NCI-H1092 treated with DMSO at 0.1 percent for 48 hours (cell line): ENCODE data around the gene RNPS1.

Experiments
- DNase-seq: peaks from one replicate; lab custom pipeline; 2025; lab: John Stamatoyannopoulos, UW

The RNPS1 gene, protein sequence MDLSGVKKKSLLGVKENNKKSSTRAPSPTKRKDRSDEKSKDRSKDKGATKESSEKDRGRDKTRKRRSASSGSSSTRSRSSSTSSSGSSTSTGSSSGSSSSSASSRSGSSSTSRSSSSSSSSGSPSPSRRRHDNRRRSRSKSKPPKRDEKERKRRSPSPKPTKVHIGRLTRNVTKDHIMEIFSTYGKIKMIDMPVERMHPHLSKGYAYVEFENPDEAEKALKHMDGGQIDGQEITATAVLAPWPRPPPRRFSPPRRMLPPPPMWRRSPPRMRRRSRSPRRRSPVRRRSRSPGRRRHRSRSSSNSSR

GRCh38 chr16:2267913-2268666, at the start of gene RNPS1:
Gene RNPS1, minus strand, starts transcription at chr16:2268126. Its CDS starts 3,483 bp downstream, at chr16:2264643.
- DNase-seq: peak; percentile 95

GRCh38 chr16:2317231-2318020, 49.5 kb upstream of the RNPS1 start:
- DNase-seq: no peak

DNA sequence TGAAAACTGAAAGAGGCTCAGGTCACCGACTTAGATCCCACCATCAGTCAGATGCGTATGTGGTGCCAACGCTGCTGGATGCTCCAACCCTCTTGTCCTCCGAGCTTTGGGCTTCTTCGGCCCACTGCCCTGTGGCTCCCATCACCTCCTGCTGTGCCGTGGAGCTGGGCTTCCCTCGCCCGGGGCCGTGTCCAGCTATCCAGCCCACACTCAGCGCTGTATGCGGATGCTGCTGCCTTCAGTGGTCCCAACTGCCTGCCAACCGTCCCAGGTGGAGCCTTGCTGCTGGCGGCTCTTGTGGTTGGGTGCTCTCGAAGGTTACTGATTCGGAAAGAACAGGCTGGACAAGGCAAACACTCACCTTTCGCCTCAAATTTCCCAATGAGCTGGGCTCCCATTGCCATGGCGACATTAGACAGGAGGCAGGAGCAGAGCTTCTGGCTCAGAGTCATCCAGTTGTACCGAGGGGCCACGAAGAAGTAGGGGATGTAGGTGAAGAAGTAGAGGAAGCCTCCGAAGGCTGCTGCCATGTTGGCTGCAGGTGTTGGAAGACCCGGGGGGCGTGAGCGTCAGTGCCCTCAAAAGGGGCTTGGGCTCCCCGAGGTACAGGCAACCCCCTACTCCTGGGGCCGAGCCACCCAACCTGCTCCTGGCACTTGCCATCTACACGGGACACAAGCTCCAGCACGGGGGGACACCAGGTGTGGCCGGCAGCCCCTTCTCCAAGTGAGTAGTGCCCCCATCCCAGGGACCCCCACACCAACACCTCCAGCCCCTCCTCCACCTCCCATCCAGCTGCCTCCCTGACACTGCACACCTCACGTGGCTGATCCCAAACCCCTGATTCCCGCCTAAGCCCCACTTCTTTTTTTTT, 40.4 kb upstream of the RNPS1 start:
- DNase-seq: no peak

DNA sequence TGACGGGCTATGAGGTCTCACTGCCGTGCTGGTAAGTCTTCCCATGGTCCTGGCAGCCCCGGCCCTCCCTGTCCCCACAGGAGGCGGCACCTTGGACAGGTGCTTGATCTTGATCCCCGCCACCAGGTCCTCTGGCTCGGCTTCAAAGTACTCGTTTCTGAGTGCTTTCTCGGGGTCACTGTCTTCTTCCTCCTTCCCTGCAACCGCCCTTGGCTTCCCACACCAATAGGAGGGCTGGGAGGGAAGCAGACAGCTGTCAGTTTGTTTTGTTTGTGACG, 31.9 kb upstream of the RNPS1 start:
- no peak for DNase-seq

- no peak for DNase-seq
Observed at GRCh38 chr16:2299121-2299914, 31.4 kb upstream of the RNPS1 start.

DNA sequence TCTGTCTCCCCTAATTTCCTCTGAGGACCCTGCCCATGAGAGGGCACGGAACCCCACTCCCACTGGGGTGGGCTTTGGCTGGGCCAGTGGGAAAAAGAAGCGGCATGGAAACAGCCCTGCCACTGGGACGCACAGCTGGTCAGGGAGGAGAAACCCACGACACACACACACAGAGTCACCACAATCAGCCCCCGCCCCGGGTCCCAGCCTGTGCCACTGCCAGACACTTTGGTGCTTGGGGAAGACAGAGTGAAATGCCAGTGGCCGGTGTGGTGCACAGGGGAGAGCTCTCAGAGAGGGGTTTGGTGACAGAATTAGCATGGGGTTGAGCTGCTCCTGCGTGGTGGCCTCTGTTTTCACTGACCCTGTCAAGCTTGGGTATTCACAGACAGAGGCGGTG, 30.7 kb upstream of the RNPS1 start:
- no peak for DNase-seq

- DNase-seq: no peak
Observed at GRCh38 chr16:2297506-2297860, 29.6 kb upstream of the RNPS1 start.

GRCh38 chr16:2296661-2297505, 29.0 kb upstream of the RNPS1 start:
- DNase-seq: no peak

DNA sequence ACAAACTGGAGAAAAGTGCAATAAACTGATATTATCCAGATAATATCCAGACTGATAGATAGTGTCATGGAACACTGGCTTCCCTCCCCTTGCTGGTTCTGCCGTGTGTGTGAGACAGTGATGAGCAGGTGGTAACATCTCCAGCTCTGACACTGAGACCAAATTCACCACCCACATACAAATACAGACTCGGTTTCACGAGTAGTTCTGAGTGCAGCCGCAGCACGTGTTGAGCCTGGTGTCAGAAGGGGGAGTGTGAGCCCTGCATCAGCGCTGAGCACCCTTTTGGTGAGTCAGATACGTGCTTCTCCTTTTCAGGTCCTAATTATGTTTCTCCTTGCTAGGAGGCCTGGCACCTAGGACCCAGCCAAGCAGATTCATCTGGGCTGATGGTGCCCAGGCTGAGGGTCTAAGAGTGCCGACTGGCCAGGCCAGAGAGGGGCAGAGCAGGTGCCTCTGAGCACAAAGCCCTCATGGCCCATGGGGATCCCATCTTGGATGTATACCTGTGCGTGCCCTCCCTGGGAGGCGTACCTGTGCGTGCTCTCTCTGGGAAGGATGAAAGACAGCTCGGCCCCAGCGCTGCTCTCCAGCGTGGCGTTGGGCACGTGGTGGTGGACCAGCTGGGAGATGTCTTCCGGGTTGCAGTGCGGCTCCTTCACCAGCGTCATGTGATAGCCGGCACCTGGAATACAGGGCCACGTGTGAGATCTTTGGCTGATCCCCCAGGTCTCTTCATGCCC, 27.3 kb upstream of the RNPS1 start:
- DNase-seq: no peak

GRCh38 chr16:2292221-2292620, 24.3 kb upstream of the RNPS1 start:
- DNase-seq: no peak

DNA sequence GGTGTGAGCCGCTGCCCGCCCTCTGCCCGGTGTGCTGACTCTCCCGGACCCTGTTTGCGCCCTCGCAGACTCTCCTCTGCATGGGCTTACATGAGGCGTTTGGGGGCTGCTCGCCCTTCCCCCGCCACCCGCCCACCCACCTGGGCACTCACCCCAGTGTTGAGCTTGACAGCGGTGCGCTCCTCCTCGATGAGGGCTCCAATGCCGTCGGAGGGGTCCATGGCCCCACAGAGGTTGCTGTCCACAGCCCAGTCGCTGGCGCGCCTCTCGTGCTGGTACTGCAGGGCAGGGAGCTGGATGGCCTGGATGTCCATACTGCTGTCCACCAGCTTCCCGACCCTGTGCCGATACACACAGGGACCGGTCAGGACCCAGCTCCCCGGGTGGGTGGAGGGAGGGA, 21.4 kb upstream of the RNPS1 start:
- no peak for DNase-seq

GRCh38 chr16:2288726-2289125, 20.8 kb upstream of the RNPS1 start:
- DNase-seq: no peak

DNA sequence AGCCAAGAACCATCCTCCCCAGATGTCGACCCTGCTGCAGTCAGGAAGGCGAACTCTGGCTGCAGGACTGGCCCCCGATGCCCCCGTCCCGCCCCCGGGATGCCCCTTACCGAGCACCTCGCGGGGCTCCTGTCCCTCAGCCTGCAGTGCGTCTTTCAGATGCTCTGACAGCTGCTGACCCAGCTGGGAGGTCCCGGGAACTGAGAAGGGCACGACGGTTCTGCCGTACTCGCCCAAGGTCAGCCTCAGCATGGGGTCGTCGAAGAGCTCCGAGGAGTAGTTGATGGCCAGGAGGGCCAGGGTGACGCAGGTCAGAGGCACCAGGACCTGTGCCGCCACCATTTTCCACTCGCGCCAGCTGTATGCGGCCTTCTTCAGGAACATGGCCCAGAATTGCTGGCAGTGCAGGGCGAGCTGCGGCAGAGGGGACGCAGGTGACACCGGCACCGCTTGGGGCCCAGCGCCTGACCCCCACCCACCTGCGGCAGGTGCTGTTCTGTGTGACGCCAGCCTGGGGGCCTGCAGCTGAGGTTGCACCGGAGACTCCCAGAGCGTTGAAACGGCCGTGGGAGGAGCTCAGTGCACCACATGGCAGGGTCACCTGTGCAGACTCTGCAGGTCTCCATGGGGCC, 20.1 kb upstream of the RNPS1 start:
- no peak for DNase-seq

DNA sequence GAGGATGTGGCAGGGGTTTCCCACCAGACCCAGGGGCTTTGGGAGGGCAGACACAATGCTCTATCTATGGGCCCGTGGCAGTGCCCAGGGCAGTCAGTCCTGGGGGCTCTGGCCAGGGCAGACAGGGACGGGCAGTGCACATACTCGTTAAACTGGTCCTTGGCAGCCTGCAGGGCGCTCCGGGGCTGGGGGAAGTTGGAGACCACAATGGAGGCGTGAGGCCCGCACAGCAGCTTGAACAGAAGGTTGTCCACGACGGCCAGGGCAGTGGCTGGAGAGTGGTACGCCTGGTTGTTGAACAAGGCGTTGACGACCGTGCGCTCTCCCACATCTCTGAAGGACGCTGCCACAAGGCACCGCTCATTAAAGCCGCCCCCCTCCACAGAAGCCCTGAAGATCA, 18.6 kb upstream of the RNPS1 start:
- DNase-seq: no peak

DNA sequence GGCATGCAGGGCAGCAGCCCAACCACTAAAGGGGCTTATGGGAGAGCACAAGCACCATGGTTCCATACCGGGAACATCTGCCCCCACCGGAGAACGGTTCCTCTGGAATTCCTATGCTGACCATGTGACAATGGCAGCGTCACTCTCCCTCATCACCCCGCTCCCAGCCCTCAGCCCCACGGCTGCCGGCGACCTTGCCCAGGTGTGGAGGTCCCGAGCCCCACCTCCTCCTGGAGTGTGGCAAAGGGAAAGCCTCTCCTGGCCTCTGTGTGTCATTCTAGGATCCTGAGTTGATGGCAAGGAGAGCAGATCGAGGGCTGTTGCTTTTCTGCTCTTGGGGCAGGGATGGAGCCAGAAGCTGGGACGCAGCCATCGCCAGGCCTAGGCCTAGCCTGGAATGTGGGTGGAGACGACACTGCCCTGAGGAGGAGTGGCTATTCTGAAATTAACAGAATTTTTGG, 17.8 kb upstream of the RNPS1 start:
- DNase-seq: no peak

DNA sequence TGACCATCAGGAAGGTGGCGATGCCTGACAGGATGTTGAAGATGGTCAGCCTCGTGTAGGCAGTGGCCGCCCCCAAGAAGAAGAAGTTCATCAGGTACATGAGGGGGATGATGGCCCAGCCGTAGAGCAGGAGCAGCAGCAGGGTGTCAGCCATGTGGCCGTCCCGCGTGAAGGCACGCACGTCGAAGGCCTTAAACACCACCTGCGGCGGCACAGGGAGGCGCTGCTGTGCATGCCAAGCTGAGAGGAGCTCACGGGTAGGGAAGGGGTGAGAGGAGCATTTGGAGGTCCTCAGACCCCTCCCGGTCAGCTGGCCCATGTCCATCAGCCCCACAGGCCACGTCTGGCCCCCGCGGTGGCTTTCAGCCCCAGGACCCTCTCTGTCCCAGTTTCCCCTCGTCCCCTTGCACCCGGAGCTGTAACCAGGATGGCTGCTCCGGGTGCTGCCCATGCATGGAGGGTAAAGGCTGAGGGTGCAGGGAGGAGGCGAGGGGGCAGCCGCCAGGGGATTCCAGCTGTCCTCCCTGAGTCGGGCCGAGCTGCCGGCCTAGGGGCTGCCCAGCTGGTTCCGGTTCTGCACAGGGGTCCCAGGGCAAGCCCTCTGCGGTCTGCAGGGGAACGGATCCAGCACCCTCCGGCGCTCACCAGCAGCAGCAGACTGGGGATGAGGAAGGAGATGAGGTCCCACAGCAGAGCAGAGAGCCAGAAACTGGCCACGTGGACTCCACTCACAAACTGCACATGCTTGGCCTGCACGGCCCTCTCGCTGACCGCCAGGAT, 17.1 kb upstream of the RNPS1 start:
- DNase-seq: no peak

DNA sequence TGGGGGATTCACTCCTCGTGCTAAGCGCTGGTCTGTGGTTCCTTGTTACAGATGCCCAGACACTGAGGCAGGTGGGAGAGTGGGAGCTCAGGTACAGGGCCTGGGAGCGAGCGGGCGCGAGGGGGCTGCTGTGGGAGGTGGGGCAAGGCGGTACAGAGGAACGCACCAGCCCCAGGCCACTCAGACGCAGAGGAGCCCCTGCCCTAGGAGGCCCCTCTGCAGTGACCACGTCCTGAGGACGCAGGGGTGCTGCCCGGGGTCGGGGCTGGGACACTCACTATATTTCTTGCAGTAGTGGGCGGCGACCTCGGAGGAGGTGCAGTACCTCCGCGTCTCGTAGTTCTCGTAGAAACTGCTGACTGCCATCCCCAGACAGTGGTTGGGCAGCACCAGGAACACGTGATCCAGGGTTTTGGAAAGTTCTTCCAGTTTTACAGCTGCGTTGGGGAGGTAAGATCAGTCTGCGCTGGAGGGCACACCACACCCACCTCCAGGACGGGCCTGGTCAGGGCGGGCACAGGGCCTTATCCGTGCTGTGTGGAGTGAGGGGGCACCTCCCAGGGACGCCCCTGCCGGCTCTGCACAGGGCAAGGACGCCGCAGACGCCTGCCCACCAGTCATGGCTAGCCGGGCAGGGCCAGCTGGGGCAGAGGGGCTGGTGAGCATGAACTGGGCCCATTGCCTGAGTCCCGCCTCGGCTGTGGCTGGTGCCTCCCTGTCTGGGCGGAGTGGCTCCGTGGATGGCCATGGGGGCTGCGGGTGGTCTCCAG, 16.3 kb upstream of the RNPS1 start:
- no peak for DNase-seq
